Activated naive CD4-positive, alpha-beta T cell (primary cell): Measurements from ENCODE around the gene PHPT1.
"Not testable (repeated sequence)": the region's sequence is repeated elsewhere in the genome, so short reads cannot be mapped to it uniquely, and the experiment has no call there.

Experiments
- DNase-seq, 4 experiments: peaks; one replicate each; lab custom pipeline; 2025; lab: John Stamatoyannopoulos, UW

PHPT1 gene

DNA sequence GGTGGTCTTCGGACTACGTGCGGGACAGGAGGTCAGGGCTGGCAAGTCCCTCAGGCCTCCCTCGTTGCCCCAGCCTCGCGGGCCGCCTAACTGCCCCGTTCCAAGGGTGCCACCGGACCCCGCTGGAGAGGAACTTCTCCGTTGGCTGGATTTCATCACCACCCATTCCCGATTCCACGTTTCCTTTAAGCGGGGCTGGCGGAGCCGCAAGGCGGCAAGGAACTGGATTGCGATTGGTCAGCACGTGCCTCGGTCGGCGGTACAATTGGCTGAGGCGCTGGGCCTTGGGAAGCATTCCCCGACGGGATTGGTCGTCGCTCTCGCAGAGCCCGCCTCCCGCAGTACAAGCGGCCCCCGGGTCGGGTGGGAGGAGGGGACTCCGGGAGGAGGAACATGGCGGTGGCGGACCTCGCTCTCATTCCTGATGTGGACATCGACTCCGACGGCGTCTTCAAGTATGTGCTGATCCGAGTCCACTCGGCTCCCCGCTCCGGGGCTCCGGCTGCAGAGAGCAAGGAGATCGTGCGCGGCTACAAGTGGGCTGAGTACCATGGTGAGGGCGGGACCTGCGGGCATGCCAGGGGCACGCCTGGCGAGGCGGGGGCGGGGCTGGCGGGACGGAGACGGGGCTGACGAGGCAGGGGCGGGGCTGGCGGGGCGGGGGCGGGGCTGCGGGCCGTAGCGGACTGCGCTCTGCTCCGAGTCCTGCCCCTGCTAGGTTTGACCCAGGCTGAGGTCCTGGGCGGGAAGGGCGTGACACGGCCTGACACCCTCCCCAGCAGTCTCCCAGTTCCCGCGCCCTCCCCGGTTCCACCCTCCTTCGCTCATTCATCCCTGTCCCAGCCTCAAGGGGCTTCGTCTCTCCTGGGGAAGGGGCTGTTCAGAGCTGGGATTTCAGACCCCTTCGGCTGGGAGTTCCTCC is at the start of gene PHPT1:
TSS of gene PHPT1 (plus strand) at position 372 of the 922 bp plus-strand sequence. CDS start at position 394, 22 bp downstream.
- peak; percentile 89 to 97 (median 92) for DNase-seq

GRCh38 chr9:136799854-136800657 is 49.2 kb upstream of the PHPT1 start:
- DNase-seq = peak; percentile 55 to 96 (median 81)

DNA sequence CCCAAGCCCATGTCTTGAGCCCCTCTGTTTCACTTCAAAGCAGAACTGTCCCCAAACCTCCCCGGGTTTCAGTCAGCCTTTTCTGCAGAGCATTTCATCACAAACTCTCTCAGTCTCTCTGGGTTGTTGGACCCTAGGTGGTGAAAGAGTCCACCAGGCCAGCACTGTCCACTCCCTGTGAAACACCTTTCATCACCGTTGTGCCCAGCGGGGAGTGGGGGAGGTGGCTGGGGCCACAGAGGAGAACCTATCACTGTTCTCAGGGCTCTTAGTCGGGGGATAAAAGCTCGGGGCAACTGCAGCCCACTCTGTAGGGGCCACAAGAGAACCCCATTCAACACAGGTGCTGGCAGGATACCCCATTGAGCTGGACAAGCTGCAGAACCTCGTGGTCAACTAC is 46.9 kb upstream of the PHPT1 start:
- DNase-seq = no peak

- DNase-seq = not testable (repeated sequence)
Measured at GRCh38 chr9:136803009-136803550, 46.1 kb upstream of the PHPT1 start.

DNA sequence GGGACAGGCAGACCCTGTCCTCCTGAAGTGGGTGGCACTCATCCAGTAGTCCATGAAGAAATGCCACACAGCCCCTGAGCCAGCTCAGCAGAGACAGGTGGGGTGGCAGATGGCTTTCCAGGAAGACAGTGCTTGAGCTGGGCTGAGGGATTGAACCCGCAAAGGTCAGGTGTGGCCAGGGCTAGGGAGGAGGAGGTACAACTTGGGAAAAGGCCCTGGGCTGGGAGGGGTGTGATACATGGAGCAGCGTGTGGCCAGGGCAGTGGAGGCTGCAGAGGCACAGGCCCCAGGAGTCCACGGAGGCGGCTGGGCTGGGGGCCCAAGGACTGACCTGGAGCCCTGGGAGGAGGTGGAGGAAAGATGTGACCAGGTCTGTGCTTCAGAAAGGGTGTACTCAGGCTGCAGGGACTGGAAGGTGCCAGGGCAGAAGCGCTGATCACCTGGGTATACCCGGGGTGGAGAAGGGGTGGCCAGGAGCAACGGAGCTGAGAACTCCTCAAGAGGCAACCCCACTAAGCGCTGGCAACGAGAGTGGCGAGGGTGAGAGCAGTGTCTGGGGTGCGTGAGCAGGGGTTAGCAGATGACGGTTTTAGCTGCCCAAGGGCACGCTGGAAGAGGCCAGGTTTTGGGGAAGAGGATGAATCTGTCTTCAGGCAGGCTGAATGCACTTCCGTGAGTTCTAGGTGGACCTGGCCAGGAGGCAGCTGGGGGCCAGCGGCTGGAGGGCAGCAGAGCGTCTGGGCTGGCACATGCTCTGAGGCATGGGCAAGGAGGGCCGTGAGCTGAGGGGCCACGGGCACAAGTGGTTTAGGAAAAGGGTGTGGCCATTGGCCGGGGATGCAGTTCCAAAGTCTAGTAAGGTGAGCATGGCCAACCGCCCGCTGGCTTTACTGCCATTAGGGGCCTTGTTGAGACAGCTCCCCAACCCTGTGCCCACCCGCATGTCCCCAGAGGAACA is 45.4 kb upstream of the PHPT1 start:
- no peak for DNase-seq

DNA sequence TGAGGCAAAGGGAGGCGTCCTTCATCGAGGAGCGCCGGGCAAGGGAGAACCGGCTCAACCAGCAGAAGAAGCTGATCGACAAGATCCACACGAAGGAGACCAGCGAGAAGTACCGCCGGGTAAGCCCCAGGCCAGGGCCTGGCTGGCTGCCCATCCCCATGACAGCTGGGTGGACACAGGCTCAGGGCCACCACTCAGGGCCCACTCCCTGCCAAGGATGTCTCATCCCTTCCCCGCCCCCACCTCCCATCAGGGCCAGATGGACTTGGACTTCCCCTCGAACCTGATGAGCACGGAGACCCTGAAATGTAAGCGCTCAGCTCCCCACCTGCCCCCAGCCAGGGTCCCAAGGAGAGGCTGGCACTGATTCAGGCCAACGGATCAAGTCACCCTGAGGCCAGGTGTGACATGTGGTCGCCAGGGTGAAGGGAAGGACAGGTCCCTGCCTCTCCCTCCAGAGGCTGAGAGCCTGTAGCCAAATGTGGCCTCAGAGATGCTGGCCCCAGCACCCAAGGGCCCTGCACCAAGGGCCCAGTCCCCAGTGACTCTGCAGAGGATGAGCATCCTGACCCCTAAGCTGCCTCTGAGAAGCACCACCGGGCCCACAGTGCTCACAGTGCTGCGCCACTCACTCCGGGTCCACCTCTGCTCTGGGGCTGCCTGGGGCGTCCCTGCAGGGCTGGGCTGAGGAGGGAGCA is 44.6 kb upstream of the PHPT1 start:
- no peak for DNase-seq

DNA sequence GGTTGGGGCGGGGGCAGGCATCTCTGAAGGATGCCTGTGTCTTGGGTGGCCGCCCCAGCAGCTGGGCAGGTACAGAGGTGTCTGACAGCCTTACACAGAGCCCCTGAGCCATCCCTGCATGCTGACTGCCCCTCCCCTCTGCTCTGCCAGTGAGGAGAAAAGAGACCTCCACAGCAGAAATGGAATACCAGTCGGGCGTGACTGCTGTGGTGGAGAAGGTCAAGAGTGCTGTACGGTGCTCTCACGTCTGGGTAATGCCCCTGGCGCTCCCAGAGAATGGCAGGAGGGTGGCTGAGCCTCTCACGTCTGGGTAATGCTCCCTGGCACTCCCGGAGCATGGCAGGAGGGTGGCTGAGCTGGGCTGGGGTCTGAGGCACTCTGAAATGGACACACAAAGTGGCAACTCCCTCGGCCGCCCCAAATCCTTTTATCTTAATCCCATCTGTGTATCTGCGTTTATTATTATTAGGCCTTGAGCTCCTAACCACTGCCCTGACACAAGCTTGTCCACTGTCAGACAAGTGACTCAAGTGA is 43.9 kb upstream of the PHPT1 start:
- no peak for DNase-seq

- no peak for DNase-seq
Measured at GRCh38 chr9:136806067-136806466, 43.1 kb upstream of the PHPT1 start.

- DNase-seq = no peak
Measured at GRCh38 chr9:136806631-136807201, 42.5 kb upstream of the PHPT1 start.

DNA sequence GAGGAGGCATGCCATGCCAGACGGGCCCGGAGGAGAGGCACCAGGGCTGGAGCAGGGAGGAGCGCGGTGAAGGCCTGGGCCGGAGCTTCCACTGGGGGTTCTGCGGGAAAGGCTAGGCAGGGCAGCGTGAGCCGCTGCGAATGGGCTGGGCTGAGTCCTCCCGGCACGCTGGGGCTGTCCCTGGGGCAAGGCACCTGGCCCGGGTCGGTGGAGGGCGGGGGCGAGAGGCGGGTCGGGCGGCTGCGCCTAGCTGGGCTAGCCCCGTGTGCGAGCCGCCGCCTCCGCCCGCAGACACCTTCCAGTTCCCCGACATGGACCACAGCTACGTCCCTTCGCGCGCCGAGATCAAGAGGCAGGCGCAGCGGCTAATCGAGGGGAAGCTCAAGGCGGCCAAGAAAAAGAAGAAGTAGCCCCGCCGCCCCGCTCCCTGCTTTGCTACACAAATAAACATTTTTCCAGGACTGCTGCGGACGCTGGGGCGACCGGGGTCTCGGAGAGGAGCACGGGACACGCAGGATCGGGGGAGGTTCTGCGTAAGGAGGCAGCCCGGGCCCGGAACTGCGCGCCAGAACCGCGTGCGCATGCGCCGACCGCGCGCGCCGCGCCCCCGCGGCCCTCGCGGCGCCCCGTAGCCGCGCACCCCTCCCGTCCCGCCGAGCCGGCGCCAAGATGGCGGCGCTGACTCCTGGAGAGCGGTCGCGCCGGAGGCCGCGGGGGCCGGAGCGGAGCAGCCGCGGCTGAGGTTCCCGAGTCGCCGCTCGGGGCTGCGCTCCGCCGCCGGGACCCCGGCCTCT is 41.7 kb upstream of the PHPT1 start, which contains the start of gene RABL6:
TSS of gene RABL6 (plus strand) at position 668 of the 794 bp plus-strand sequence. CDS start 249 bp downstream, outside the sequence.
- peak; percentile 55 to 80 (median 61) for DNase-seq

DNA sequence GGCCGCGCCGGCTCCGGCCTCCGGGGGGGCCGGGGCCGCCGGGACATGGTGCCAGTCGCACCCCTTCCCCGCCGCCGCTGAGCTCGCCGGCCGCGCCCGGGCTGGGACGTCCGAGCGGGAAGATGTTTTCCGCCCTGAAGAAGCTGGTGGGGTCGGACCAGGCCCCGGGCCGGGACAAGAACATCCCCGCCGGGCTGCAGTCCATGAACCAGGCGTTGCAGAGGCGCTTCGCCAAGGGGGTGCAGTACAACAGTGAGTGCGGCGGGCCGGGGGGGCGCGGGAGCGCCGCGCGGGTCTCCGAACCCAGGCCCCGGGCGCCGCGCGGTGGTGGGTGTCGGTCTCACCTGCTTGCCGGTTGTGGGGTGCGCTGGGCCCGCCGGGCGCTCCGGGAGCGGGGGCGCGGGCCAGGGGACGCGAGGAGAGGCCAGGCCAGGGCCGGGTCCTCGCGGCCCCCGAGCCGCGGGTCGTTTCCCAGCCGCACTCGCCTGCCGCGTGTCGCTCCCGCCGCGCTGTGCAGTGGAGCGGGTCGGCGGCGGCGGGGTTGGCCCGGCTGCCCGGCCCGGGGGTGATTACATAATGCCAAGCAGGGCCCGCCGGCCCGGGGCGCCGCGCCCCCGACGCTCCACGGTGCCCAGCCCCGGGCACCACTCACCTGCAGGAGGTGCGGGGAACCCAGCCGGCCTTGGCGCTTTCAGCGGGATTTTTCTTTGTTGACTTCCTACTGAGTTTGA is 41.0 kb upstream of the PHPT1 start:
- DNase-seq = peak in 2 of 4 experiments; percentile 37 to 50

DNA sequence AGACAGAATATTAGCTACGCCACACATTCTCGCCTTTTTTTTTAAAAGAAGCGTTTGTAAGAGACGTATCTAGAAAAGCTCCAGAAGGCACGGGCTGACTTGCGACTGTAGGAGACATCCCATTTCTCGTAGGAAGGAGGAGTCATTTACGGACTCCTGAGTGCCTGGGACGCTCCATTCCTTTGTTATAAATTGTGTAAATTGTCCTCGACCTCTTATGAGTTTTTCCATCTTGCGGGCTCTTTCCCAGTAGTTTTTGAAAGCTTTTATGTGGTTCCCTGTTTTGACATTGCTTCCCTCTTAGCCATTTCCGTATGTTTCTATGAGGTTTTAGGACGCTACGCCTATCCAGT is 40.4 kb upstream of the PHPT1 start:
- DNase-seq = no peak

DNA sequence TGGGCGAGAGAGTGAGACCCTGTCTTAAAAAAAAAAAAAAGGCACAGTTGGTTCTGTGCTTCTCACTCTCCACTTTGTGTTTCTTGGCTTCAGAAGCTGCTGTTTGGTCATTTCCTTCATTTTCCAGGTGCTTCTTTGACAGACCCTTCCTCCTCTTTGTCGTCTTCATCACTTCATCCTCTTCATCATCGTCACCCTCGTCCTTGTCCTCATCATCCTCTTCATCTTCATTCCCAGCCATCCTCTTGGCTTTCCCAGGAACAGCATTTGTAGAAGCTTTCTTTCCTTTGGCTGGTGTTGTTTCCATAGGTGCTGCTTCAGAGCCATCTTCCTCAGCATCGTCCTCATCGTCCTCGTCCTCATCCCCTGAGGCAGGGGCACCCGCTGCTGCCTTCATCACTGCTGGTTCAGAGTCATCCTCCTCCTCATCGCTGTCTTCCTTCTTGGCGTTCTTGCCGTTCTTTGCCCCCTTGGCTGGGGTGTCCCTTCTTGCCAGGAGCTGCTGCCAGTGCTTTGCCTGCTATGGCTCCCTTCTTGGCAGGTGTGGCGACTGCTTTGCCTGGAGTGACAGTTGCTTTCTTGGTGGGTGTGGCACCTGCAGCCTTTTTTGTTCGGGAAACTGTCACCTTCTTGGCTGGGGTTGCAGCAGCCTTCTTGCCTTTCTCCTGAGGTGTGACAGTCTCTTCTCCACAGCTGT is 34.3 kb upstream of the PHPT1 start:
- no peak for DNase-seq

GRCh38 chr9:136815422-136815782 is 33.8 kb upstream of the PHPT1 start:
- DNase-seq = no peak

DNA sequence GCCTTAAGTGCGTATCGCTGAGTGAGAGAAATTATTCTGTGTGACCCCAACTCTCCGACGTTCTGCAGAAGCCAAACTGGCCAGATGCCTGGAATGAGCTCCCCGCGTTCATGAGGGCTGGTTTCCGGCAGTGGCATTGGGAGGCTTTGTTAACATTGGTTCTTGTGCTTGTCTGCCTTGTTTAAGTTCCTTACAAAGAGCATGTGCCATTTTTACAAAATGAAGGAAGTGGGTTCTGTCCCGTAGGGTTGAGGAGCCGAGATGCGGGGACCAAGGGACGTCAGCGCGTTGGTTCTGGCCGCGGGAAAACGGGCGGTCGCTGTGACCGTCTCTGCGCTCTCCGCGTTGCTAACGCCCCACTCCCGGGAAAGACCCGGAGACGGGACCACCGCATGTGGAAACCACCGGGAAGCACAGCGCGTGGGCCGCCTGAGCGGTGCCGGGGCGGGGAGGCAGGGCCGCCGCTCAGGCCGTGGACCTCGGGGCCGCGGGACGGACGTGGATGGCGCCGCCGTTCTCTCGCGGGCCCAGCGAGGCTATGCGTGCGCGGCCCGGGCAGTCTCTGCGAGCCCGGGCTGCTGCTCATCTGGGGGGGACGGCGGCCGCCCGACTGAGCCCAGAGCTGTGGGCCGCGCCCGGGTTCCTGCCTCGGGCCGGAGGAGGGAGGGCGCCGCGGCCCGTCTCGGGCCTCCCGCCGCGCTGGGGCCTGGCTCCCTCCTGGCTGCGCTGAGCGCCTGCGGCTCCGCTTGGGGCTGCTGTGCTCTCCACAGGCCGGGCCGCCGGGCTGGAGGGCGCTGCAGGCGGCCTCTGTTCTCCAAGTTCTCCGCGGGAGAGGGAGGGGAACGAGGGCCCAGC is 28.0 kb upstream of the PHPT1 start:
- DNase-seq = no peak

DNA sequence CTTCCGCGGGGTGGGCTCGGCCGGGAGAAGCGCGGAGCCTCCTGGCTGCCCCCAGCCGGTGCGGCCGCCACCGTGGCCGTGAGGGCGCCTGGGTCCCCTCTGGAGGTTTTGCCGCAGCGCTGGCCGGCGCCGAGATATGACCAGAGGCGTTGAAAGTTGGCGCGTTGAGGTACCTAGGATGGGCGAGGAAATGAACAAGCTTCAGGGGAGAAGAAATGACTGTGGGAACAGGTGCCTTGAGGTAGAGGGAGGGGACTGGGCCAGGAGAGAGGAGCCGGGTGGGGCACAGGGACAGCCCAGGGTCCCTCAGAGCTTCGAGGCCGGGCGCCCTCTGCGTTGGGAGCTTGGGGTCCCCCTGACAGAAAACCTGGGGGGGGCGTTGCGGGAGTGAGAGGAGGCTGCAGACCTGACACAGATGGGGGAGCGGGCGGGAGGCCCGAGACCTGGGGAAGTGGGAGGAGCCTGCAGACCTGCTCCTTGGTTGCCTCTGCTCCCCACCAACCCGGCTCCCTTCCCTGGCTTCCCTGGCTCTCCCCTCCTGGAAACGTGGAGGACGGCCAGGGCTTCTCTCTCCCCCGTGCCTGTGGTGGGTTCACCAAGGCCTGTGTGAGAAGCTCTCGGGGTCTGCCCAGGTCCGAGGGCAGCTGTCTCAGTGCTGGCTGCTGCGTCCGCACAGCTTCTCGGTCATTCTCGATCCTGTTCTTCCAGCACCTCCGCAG is 27.2 kb upstream of the PHPT1 start:
- no peak for DNase-seq
